ENCODE results near the gene EHBP1. TPM values are rescaled to one million over a fixed set of nuclear protein-coding genes. Genes with fewer than 3 reads are reported as not detected.

The EHBP1 gene
- total and polyA plus RNA-seq, 2 donors (not counting 3 experiments of a cell fraction or from before 2014, with no cell fraction given): 8.4 to 34.8 TPM

- POLR2A ChIA-PET: no interaction called here
- Histone ChIP-seq H3K9me3 (replicated peaks; ENCODE audit: control insufficient read depth, insufficient read depth, low read length) (no peaks in the 10 kb centered on the region), H3K79me2 (ENCODE audit: control insufficient read depth, insufficient read depth, low read length) (no peaks in the 10 kb centered on the region), H3K4me1 (ENCODE audit: control insufficient read depth, extremely low read depth, insufficient read depth, low read length) (peaks cover 4% of the 10 kb centered on the region), H3K9ac (replicated peaks; ENCODE audit: extremely low read depth, insufficient read depth, low read length) (no peak overlapping the region), H3K36me3 (ENCODE audit: control insufficient read depth in 2 of 2, extremely low read depth in 1 of 2, insufficient read depth in 2 of 2, low read length in 2 of 2) (no peaks in the 10 kb centered on the region), H3K27me3 (ENCODE audit: control insufficient read depth in 2 of 2, insufficient read depth in 2 of 2, low read length in 2 of 2) (no peaks in the 10 kb centered on the region), H4K20me1 (replicated peaks; ENCODE audit: control insufficient read depth, extremely low read depth, insufficient read depth, low read length) (no peaks in the 10 kb centered on the region), H3K4me2 (ENCODE audit: insufficient read depth, low read length) (no peak overlapping the region), H2AFZ (ENCODE audit: low read depth, low read length) (no peak overlapping the region), H3K4me3 (replicated peaks in 1 of 3; ENCODE audit: insufficient read depth in 1 of 3, low read depth in 1 of 3, low read length in 3 of 3) (no peak overlapping the region), H3K27ac (ENCODE audit: insufficient read depth, low read depth, low read length) (no peak overlapping the region), H3K9me1 (replicated peaks; ENCODE audit: control insufficient read depth, extremely low read depth, insufficient read depth, low read length) (no peaks in the 10 kb centered on the region)
- DNase-seq (ENCODE audit: low read depth, low spot score) (no peak), FAIRE-seq (no peak)
- dilution Hi-C loops (cut with MboI; ENCODE audit: extremely low pct_ligation_motif_present, low sequenced_read_pairs) (no loop called here), intact Hi-C loops (cut with micrococcal nuclease) (no loop called here)
- CTCF ChIA-PET: no interaction called here
- TF ChIP-seq JUN (IDR thresholded peaks at IDR 0.05; ENCODE audit: borderline replicate concordance, insufficient read depth, insufficient read length, low read depth): no peak
- TF ChIP-seq POLR2A (IDR thresholded peaks at IDR 0.05; ENCODE audit: low read depth, low read length): no peak
- TF ChIP-seq EZH2 (IDR thresholded peaks at IDR 0.05; ENCODE audit: borderline replicate concordance, low read depth, low read length, severe bottlenecking): no peak
- TF ChIP-seq, protein P1, sequence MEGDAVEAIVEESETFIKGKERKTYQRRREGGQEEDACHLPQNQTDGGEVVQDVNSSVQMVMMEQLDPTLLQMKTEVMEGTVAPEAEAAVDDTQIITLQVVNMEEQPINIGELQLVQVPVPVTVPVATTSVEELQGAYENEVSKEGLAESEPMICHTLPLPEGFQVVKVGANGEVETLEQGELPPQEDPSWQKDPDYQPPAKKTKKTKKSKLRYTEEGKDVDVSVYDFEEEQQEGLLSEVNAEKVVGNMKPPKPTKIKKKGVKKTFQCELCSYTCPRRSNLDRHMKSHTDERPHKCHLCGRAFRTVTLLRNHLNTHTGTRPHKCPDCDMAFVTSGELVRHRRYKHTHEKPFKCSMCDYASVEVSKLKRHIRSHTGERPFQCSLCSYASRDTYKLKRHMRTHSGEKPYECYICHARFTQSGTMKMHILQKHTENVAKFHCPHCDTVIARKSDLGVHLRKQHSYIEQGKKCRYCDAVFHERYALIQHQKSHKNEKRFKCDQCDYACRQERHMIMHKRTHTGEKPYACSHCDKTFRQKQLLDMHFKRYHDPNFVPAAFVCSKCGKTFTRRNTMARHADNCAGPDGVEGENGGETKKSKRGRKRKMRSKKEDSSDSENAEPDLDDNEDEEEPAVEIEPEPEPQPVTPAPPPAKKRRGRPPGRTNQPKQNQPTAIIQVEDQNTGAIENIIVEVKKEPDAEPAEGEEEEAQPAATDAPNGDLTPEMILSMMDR (IDR thresholded peaks at IDR 0.05; ENCODE audit: extremely low read depth in 1 of 2, insufficient read depth in 1 of 2, low read depth in 1 of 2, low read length in 2 of 2): no peak
- no peak for TF ChIP-seq POLR2AphosphoS5 (IDR thresholded peaks at IDR 0.05; ENCODE audit: insufficient read depth, low read depth, low read length)
- no peak for TF ChIP-seq GATA2 (IDR thresholded peaks at IDR 0.05; ENCODE audit: insufficient read depth, insufficient read length, low read depth, low read length)
- no peak for TF ChIP-seq FOS (IDR thresholded peaks at IDR 0.05; ENCODE audit: borderline replicate concordance, insufficient read depth, low read length)
- no peak for TF ChIP-seq MYC (IDR thresholded peaks at IDR 0.05; ENCODE audit: low read depth, low read length)
- TF ChIP-seq, protein P2, sequence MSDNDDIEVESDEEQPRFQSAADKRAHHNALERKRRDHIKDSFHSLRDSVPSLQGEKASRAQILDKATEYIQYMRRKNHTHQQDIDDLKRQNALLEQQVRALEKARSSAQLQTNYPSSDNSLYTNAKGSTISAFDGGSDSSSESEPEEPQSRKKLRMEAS (IDR thresholded peaks at IDR 0.05; ENCODE audit: insufficient read depth, insufficient read length): no peak
- BruUV-seq (replicated peaks): no TSS peak
These were observed 78.2 kb downstream of the EHBP1 start for GRCh38 chr2:62783679-62784078.
